Measurements from ENCODE around the gene ZNF557. TPM values are rescaled to one million over a fixed set of nuclear protein-coding genes. Genes with fewer than 3 reads are reported as not detected.

The ZNF557 gene
- polyA plus RNA-seq, 4 donors, result 7.9 to 9.9 (median 8.9) TPM

DNA sequence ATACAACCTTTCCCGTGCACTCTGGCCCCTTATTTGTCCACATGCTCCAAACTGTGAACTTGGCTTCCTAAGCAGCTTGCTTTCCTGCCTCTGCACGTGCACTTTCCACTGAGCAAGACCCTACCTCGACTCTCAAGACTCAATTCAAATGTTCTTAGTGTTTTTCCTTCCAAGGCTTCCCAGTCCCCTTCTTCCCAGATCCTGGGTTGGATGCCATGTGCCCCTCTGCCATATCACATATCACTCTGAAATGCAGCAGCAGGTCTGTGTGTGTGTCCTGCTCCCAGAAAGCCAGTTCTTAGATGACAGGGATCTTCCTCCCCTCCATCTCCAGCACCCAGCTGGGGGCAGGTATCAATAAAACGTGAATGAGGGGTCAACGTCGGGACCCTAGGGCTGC is 3.0 kb downstream of the ZNF557 start:
- no peak for DNase-seq (ENCODE audit: low read depth in 4 of 4, low spot score in 3 of 4)

DNA sequence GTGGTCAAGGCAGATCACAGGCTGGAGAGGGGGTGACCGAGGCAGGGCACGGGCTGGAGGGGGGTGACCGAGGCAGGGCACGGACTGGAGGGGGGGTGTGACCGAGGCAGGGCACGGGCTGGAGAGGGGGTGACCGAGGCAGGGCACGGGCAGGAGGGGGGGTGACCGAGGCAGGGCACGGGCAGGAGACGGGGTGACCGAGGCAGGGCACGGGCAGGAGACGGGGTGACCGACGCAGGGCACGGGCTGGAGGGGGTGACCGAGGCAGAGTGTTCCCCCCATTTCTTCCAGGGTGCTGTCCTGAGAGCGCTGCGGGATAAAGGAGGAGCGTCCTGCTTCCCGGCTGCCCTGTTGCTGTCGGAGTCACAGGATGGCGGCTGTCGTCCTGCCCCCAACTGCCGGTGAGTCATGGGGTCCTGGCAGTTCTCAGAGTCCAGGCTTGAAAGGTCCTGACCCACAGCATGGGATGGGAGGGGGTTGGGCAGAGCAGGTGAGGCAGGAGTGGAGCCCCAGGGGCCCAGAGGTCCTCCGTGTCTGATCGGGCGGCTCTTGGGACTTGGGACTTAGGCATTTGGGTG is 5.3 kb downstream of the ZNF557 start:
- DNase-seq (ENCODE audit: low read depth in 4 of 4, low spot score in 3 of 4), result no peak

DNA sequence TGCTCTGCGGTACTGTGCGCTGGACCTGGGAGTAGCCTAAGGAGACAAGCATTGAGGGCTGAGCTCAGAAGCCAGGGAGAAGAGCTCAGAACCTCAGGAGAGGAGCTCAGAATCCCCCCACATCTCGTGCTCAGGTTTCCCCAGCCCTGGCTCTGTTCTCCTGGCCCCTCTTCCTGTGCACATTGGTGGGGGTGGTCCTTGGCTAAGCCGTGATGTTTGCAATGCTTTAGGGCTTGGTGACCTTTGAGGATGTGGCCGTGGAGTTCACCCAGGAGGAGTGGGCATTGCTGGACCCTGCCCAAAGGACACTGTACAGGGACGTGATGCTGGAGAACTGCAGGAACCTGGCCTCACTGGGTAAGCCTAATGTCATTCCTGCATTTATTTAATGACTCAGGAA is 6.6 kb downstream of the ZNF557 start:
- no peak for DNase-seq (ENCODE audit: low read depth in 4 of 4, low spot score in 3 of 4)

- DNase-seq (ENCODE audit: low read depth in 4 of 4, low spot score in 3 of 4), result no peak
Measured at GRCh38 chr19:7078008-7078407, 8.5 kb downstream of the ZNF557 start.

- DNase-seq (ENCODE audit: low read depth in 4 of 4, low spot score in 3 of 4), result no peak
Measured at GRCh38 chr19:7083076-7083956, 13.8 kb downstream of the ZNF557 start.

- no peak for DNase-seq (ENCODE audit: low read depth in 4 of 4, low spot score in 3 of 4)
Measured at GRCh38 chr19:7088999-7089398, 19.5 kb downstream of the ZNF557 start.

DNA sequence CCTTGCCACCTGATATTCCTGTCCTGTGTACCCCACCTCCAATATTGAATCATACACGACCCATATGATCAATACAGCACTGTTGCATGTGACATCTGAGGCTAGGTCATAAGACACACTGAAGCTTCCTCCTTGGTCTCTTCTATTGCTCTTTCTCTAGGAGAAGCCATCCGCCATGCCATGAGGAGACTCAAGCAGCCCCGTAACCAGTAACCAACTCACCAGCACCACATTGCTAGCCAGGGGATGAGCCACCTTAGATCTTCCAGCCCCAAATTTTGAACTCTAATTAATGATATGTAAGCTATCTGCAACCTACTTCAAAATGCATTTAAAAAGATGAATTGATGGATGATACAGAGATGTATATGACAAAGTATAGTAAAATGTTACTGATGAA is 28.6 kb downstream of the ZNF557 start:
- DNase-seq (ENCODE audit: low read depth in 4 of 4, low spot score in 3 of 4), result no peak

DNA sequence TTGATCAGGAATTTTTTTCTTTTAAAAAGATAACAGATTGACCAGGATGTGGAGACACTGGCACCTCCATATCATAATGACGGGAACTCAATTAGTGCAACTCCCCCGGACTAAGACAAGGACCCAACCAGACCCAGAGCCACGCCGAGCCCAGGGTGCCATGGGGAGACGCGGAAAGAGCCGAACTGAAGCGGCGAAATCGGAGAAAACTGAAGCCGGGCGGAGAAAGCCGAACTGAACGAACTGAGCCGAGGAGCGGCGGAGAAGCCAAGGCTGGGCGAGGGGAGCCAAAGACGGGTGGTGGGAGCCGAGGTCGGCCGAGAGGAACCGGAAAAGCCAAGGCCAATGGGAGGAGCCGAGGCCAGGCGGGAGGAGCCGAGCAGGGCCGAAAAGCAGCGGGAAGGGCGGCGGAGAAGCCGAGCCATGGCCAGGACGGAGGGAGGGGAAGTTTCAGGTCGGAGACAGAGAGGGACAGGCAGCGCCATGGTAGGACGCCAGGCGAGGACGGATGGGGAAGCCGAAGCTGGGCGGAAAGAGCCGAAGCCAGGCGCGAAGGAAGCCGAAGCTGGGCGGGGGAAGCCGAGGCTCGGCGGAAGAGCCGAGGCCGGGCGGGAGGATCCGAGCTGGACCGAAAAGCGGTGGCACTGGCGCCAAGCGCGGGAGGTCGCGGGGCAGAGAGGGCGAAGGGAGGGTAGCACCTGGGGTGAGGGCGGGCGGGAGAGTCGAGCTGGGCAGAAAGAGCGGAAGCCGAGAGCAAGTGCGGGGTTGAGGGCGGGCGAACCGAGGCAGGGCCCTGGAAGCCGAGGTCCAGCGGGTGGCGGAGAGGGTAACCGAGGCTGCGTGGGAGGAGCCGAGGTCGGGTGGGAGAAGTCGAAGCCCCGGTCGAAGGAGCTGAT is 29.4 kb downstream of the ZNF557 start:
- DNase-seq (ENCODE audit: low read depth in 4 of 4, low spot score in 3 of 4), result peak; percentile 84 to 90 (median 86)

DNA sequence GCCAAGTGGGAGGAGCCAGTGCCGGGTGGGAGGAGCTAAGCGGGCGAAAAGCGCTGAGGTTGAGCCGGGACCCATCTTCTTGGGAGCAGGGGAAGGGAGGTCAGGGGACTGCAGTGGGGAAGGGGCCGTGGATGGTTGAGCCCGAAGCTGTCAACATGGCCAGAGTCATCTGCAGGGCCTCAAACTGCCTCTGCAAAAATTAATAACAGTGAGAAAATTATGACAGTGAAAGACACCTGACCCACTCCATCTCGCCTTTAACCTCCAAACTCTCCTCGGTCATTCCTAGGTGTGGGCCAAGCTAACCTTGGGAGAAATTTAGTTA is 30.1 kb downstream of the ZNF557 start:
- DNase-seq (ENCODE audit: low read depth in 4 of 4, low spot score in 3 of 4), result no peak

DNA sequence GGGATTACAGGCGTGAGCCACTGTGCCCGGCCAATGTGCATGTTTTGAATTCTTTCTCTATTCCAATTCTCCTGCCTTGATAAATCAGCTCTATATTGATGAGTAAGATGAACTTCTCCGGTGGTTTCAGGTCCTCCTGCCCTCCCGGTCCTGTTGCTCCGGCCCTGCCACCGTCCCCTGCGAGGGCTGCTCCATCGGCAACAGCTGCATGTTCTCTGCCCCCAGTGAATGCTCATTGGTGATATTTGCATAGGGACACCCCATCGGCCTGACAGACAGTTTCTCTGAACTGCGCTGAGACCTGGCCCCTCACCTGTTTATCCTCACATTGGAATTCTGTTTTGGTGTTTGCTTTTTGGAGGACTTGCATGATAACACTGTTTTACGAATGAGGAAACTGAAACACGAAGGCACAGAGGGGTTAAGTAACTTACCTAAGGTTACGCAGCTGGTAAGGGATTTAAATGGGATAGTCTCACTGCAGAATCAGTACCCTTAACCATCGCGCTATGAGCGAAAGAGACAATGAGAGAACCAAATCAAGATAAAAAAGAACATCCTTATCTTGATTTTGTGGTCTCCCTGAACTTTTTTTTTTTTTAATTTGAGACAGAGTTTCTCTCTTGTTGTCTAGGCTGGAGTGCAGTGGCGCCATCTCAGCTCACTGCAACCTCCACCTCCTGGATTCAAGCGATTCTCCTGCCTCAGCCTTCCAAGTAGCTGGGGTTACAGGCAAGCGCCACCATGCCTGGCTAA is 32.2 kb downstream of the ZNF557 start:
- no peak for DNase-seq (ENCODE audit: low read depth in 4 of 4, low spot score in 3 of 4)

- DNase-seq (ENCODE audit: low read depth in 4 of 4, low spot score in 3 of 4), result no peak
Measured at GRCh38 chr19:7104747-7105447, 35.4 kb downstream of the ZNF557 start.

GRCh38 chr19:7106711-7107657 is 37.5 kb downstream of the ZNF557 start:
- DNase-seq (ENCODE audit: low read depth in 4 of 4, low spot score in 3 of 4), result no peak

GRCh38 chr19:7109678-7110289 is 40.3 kb downstream of the ZNF557 start:
- no peak for DNase-seq (ENCODE audit: low read depth in 4 of 4, low spot score in 3 of 4)

- DNase-seq (ENCODE audit: low read depth in 4 of 4, low spot score in 3 of 4), result no peak
Measured at GRCh38 chr19:7112675-7113074, 43.2 kb downstream of the ZNF557 start.

- DNase-seq (ENCODE audit: low read depth in 4 of 4, low spot score in 3 of 4), result no peak
Measured at GRCh38 chr19:7113233-7113632, 43.7 kb downstream of the ZNF557 start.

GRCh38 chr19:7115721-7116120 is 46.2 kb downstream of the ZNF557 start:
- no peak for DNase-seq (ENCODE audit: low read depth in 4 of 4, low spot score in 3 of 4)

DNA sequence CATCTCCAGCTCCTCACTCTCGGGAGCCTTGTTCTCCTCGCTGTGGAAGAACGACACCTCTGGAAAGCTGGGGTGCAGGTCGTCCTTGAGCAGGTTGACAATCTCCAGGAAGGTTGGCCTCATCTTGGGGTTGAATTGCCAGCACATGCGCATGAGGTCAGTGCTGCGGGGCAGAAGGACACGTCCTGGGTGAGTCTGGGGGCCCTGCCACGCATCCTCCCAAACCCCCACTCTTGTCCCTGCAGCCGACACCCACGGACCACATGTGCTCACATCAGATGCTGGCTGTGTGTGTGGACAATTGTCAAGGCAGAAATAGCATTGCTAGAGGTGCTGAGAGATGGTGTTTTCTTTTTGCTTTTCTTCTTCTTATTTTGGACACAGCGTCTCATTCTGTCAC is 47.7 kb downstream of the ZNF557 start:
- no peak for DNase-seq (ENCODE audit: low read depth in 4 of 4, low spot score in 3 of 4)

DNA sequence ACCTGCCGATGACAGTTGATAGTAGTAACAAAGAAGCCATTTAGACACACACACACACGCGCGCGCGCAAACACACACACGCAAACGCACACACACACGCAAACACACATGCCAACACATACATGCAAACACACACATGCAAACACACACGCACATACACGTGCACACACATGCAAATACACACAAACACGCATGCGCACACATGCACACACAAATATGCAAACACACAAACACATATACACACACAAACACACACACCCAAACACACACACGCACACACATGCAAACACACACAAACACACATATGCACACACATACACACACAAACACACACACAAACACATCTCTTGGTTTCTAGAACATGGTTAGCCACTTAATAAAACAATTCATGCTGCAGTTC is 50.1 kb downstream of the ZNF557 start:
- DNase-seq (ENCODE audit: low read depth in 4 of 4, low spot score in 3 of 4), result no peak

DNA sequence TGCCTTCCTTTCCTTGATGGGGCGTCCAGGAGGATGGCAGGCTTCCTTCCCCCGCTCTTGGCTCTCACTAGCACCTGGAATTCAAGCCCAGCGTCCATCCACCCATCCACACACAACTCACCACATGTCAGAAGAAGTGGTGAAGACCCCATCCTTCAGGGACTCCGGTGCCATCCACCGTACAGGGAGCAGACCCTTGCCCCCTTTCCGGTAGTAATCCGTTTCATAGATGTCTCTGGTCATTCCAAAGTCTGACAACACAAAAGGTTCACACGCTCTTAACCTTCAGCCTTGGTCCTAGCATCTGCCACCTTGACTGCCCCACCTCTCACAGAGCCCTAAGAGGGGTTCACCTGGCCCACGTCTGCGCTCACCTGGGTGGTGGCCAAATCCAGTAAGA is 51.0 kb downstream of the ZNF557 start:
- DNase-seq (ENCODE audit: low read depth in 4 of 4, low spot score in 3 of 4), result no peak

Data from left renal pelvis (tissue), 4 donors.